Inferior parietal cortex (tissue), 1 donor: ENCODE results near the gene PPARG.
"Not testable (repeated sequence)": the region's sequence is repeated elsewhere in the genome, so short reads cannot be mapped to it uniquely, and the experiment has no call there.

Experiments
- DNase-seq: peaks from one replicate; pipeline ENCODE4 v3.0.0-alpha.2; 2016; ENCODE audit errors: extremely low spot score

PPARG gene

GRCh38 chr3:12288182-12289129 lies at the start of gene PPARG:
Gene PPARG (plus strand): TSS chr3:12289070. CDS start chr3:12379712, 90,642 bp downstream.
- no peak for DNase-seq

GRCh38 chr3:12239301-12239700 lies 49.6 kb upstream of the PPARG start:
- DNase-seq, result no peak

- no peak for DNase-seq
Observed at GRCh38 chr3:12242772-12243171, 46.1 kb upstream of the PPARG start.

GRCh38 chr3:12246497-12247163 lies 42.2 kb upstream of the PPARG start:
- no peak for DNase-seq

- no peak for DNase-seq
Observed at GRCh38 chr3:12247411-12247810, 41.5 kb upstream of the PPARG start.

- no peak for DNase-seq
Observed at GRCh38 chr3:12249519-12249918, 39.4 kb upstream of the PPARG start.

- no peak for DNase-seq
Observed at GRCh38 chr3:12252889-12253288, 36.0 kb upstream of the PPARG start.

GRCh38 chr3:12253516-12254343 lies 35.1 kb upstream of the PPARG start:
- no peak for DNase-seq

GRCh38 chr3:12255393-12255792 lies 33.5 kb upstream of the PPARG start:
- DNase-seq, result no peak

- DNase-seq, result no peak
Observed at GRCh38 chr3:12258911-12259310, 30.0 kb upstream of the PPARG start.

- DNase-seq, result not testable (repeated sequence)
Observed at GRCh38 chr3:12262173-12262572, 26.7 kb upstream of the PPARG start.

GRCh38 chr3:12265508-12265907 lies 23.4 kb upstream of the PPARG start:
- DNase-seq, result peak; percentile 53

- no peak for DNase-seq
Observed at GRCh38 chr3:12266038-12266437, 22.8 kb upstream of the PPARG start.

- no peak for DNase-seq
Observed at GRCh38 chr3:12267376-12268030, 21.4 kb upstream of the PPARG start.

GRCh38 chr3:12268049-12268735 lies 20.7 kb upstream of the PPARG start:
- DNase-seq, result no peak

GRCh38 chr3:12270976-12271375 lies 17.9 kb upstream of the PPARG start:
- DNase-seq, result no peak

GRCh38 chr3:12273045-12273695 lies 15.7 kb upstream of the PPARG start:
- no peak for DNase-seq

- no peak for DNase-seq
Observed at GRCh38 chr3:12275974-12276650, 12.8 kb upstream of the PPARG start.

GRCh38 chr3:12276827-12277226 lies 12.0 kb upstream of the PPARG start:
- DNase-seq, result not testable (repeated sequence)

GRCh38 chr3:12278566-12278965 lies 10.3 kb upstream of the PPARG start:
- DNase-seq, result no peak
